GM23338 (cell line): Measurements from ENCODE around the gene KIRREL3. TPM values are rescaled to one million over a fixed set of nuclear protein-coding genes. Genes with fewer than 3 reads are reported as not detected.

Experiments used
- ATAC-seq: fragments of 200-7000 bp; cut with Tn5 transposase; 3 replicates; pipeline ENCODE4 v1.9.1; 2020
- DNase-seq: peaks from one replicate; pipeline ENCODE4 v3.0.0-alpha.2; 2015; ENCODE audit warnings: low spot score
- H2AFZ ChIP-seq: fragments of 200-600 bp; sonication (generic); 2 replicates; pipeline ENCODE4 v1.8.0; 2016; ENCODE audit warnings: antibody characterized with exemption, mild to moderate bottlenecking, moderate library complexity
- H3F3A ChIP-seq: fragments of 200-600 bp; sonication (generic); replicated peaks from 2 replicates; pipeline ENCODE4 v1.8.0; 2017; ENCODE audit warnings: antibody characterized with exemption, mixed run types, low read depth
- H3K27ac ChIP-seq: fragments of 200-600 bp; sonication (generic); 2 replicates; pipeline ENCODE4 v1.6.1; 2016; ENCODE audit warnings: low read depth
- H3K27me3 ChIP-seq: fragments of 200-600 bp; sonication (generic); 2 replicates; pipeline ENCODE4 v1.8.0; 2016; ENCODE audit warnings: mild to moderate bottlenecking, mixed run types, moderate library complexity; ENCODE audit not compliant: insufficient read depth
- H3K36me3 ChIP-seq: fragments of 200-600 bp; sonication (generic); 2 replicates; pipeline ENCODE4 v1.8.0; 2016; ENCODE audit warnings: mild to moderate bottlenecking; ENCODE audit not compliant: insufficient read depth
- H3K4me1 ChIP-seq: fragments of 200-600 bp; sonication (generic); 2 replicates; pipeline ENCODE4 v1.8.0; 2016; ENCODE audit warnings: mild to moderate bottlenecking, moderate library complexity; ENCODE audit not compliant: insufficient read depth
- H3K4me2 ChIP-seq: fragments of 200-600 bp; sonication (generic); 2 replicates; pipeline ENCODE4 v1.7.1; 2017; ENCODE audit warnings: mixed run types
- H3K4me3 ChIP-seq: fragments of 200-600 bp; sonication (generic); 2 replicates; pipeline ENCODE4 v1.6.1; 2016; ENCODE audit warnings: mixed run types
- H3K79me2 ChIP-seq: fragments of 200-600 bp; sonication (generic); replicated peaks from 2 replicates; pipeline ENCODE4 v1.8.0; 2017; ENCODE audit warnings: mild to moderate bottlenecking; ENCODE audit not compliant: insufficient read depth
- H3K9me2 ChIP-seq: fragments of 200-600 bp; sonication (generic); 2 replicates; pipeline ENCODE4 v1.8.0; 2017; ENCODE audit not compliant: insufficient read depth
- H4K20me1 ChIP-seq: fragments of 200-600 bp; sonication (generic); replicated peaks from 2 replicates; pipeline ENCODE4 v1.8.0; 2017; ENCODE audit warnings: mild to moderate bottlenecking; ENCODE audit not compliant: insufficient read depth
- H3K27ac Mint-ChIP-seq: 2 replicates; pipeline ENCODE4 v1.8.0; 2020; ENCODE audit warnings: inconsistent platforms, mild to moderate bottlenecking, moderate library complexity, mixed read lengths
- H3K27me3 Mint-ChIP-seq: 3 replicates; pipeline ENCODE4 v1.8.0; 2022; ENCODE audit warnings: low read depth, mild to moderate bottlenecking, moderate library complexity, mixed read lengths, inconsistent platforms; ENCODE audit not compliant: insufficient read depth, poor library complexity
- H3K36me3 Mint-ChIP-seq: 3 replicates; pipeline ENCODE4 v1.8.0; 2021; ENCODE audit warnings: low read depth, mild to moderate bottlenecking, inconsistent platforms, moderate library complexity, mixed read lengths
- H3K4me1 Mint-ChIP-seq: 3 replicates; pipeline ENCODE4 v1.8.0; 2020; ENCODE audit warnings: mild to moderate bottlenecking, inconsistent platforms, mixed read lengths
- H3K4me3 Mint-ChIP-seq: 3 replicates; pipeline ENCODE4 v1.8.0; 2021; ENCODE audit warnings: moderate library complexity, mild to moderate bottlenecking, inconsistent platforms, mixed read lengths
- H3K9me3 Mint-ChIP-seq: 3 replicates; pipeline ENCODE4 v1.8.0; 2020; ENCODE audit warnings: moderate library complexity, mild to moderate bottlenecking, inconsistent platforms, mixed read lengths
- CREB1 ChIP-seq: fragments of 250-450 bp; sonication (Bioruptor Pico); IDR thresholded peaks from 2 replicates; pipeline ENCODE4 v1.5.0; 2020; ENCODE audit warnings: low read depth, mild to moderate bottlenecking, moderate library complexity
- ETS1 ChIP-seq: IDR thresholded peaks from 2 replicates; pipeline ENCODE4 v1.6.1; 2016; ENCODE audit warnings: antibody characterized with exemption
- EZH2 ChIP-seq: fragments of 200-600 bp; sonication (generic); IDR thresholded peaks from one replicate; pipeline ENCODE4 v1.8.0; 2017; ENCODE audit warnings: antibody characterized with exemption, mild to moderate bottlenecking, low read depth; ENCODE audit not compliant: unreplicated experiment
- EZH2phosphoT487 ChIP-seq: fragments of 200-600 bp; sonication (generic); IDR thresholded peaks from one replicate; pipeline ENCODE4 v1.8.1; 2018; ENCODE audit warnings: antibody characterized with exemption; ENCODE audit not compliant: unreplicated experiment
- NANOG ChIP-seq: IDR thresholded peaks from 2 replicates; pipeline ENCODE4 v1.6.1; 2016; ENCODE audit warnings: antibody characterized with exemption, borderline replicate concordance
- POLR2AphosphoS5 ChIP-seq: IDR thresholded peaks from 2 replicates; pipeline ENCODE4 v1.6.1; 2016; ENCODE audit warnings: antibody characterized with exemption, low read depth
- STAT1 ChIP-seq: IDR thresholded peaks from one replicate; pipeline ENCODE4 v1.6.1; 2016; ENCODE audit warnings: antibody characterized with exemption; ENCODE audit not compliant: unreplicated experiment
- ZNF114 ChIP-seq: fragments of 250-450 bp; sonication (Bioruptor Pico); IDR thresholded peaks from 2 replicates; pipeline ENCODE4 v1.5.0; 2020; ENCODE audit warnings: mild to moderate bottlenecking, moderate library complexity
- polyA plus RNA-seq: library from polyadenylated mRNA; unstranded; fragments of >200 nt; fragmentation: Nextera tagmentation; extraction: Ambion mirVana; gene quantifications from 2 replicates; pipeline ENCODE4 v1.2.1, GENCODE V29; 2016
- total RNA-seq: library from RNA; depleted of rRNA; stranded (reverse); fragments of >200 nt; shearing (Covaris generic); gene quantifications from 2 replicates; pipeline ENCODE4 v1.2.3, GENCODE V29; 2014
- TF ChIP-seq, protein P1 (sequence below): fragments of 250-450 bp; sonication (Bioruptor Pico); IDR thresholded peaks from 2 replicates; pipeline ENCODE4 v1.5.0; 2020; ENCODE audit warnings: mild to moderate bottlenecking, moderate library complexity
- TF ChIP-seq, protein P2 (sequence below): IDR thresholded peaks from one replicate; pipeline ENCODE4 v1.6.1; 2018; ENCODE audit warnings: antibody characterized with exemption; ENCODE audit not compliant: unreplicated experiment
- TF ChIP-seq, protein P3 (sequence below), 2 experiments: fragments of 200-600 bp in 1 of 2; sonication (generic) in 1 of 2; conservative IDR thresholded peaks; 2 replicates each; pipeline versions ENCODE4 v1.5.1 to v1.6.1; 2016 to 2017; ENCODE audit warnings: antibody characterized with exemption in 2 of 2, low read depth in 2 of 2, mild to moderate bottlenecking in 2 of 2, moderate library complexity in 1 of 2

Gene KIRREL3
- total and polyA plus RNA-seq, 2 experiments from 2014 or later: 0.13 to 1.5 TPM

GRCh38 chr11:126930091-126930841, 70.3 kb downstream of the KIRREL3 start:
- H3F3A ChIP-seq: no peaks in the 10 kb centered on the region
- Mint-ChIP-seq H3K27ac (0 out of 2 replicates have a peak overlapping the region, but pooled peaks have one; percentile 31), H3K36me3 (no peaks in the 10 kb centered on the region; the same call in 2 of the 3 replicates), H3K4me3 (no peak overlapping the region), H3K4me1 (peaks cover 14% of the 10 kb centered on the region), H3K9me3 (peaks cover 8% of the 10 kb centered on the region; the same call in 1 of the 3 replicates), H3K27me3 (peaks cover 4% of the 10 kb centered on the region)
- no peaks in the 10 kb centered on the region for H3K4me1 ChIP-seq
- peaks cover 3% of the 10 kb centered on the region; the same call in 1 of the 2 replicates for H3K9me2 ChIP-seq
- no peak overlapping the region for H3K4me2 ChIP-seq
- TF ChIP-seq POLR2AphosphoS5 (no peak), NANOG (no peak), CREB1 (CRISPR knock-in tag) (no peak), STAT1 (no peak), ETS1 (no peak), ZNF114 (no peak), EZH2phosphoT487 (no peak), EZH2 (no peak)
- TF ChIP-seq, protein P1, sequence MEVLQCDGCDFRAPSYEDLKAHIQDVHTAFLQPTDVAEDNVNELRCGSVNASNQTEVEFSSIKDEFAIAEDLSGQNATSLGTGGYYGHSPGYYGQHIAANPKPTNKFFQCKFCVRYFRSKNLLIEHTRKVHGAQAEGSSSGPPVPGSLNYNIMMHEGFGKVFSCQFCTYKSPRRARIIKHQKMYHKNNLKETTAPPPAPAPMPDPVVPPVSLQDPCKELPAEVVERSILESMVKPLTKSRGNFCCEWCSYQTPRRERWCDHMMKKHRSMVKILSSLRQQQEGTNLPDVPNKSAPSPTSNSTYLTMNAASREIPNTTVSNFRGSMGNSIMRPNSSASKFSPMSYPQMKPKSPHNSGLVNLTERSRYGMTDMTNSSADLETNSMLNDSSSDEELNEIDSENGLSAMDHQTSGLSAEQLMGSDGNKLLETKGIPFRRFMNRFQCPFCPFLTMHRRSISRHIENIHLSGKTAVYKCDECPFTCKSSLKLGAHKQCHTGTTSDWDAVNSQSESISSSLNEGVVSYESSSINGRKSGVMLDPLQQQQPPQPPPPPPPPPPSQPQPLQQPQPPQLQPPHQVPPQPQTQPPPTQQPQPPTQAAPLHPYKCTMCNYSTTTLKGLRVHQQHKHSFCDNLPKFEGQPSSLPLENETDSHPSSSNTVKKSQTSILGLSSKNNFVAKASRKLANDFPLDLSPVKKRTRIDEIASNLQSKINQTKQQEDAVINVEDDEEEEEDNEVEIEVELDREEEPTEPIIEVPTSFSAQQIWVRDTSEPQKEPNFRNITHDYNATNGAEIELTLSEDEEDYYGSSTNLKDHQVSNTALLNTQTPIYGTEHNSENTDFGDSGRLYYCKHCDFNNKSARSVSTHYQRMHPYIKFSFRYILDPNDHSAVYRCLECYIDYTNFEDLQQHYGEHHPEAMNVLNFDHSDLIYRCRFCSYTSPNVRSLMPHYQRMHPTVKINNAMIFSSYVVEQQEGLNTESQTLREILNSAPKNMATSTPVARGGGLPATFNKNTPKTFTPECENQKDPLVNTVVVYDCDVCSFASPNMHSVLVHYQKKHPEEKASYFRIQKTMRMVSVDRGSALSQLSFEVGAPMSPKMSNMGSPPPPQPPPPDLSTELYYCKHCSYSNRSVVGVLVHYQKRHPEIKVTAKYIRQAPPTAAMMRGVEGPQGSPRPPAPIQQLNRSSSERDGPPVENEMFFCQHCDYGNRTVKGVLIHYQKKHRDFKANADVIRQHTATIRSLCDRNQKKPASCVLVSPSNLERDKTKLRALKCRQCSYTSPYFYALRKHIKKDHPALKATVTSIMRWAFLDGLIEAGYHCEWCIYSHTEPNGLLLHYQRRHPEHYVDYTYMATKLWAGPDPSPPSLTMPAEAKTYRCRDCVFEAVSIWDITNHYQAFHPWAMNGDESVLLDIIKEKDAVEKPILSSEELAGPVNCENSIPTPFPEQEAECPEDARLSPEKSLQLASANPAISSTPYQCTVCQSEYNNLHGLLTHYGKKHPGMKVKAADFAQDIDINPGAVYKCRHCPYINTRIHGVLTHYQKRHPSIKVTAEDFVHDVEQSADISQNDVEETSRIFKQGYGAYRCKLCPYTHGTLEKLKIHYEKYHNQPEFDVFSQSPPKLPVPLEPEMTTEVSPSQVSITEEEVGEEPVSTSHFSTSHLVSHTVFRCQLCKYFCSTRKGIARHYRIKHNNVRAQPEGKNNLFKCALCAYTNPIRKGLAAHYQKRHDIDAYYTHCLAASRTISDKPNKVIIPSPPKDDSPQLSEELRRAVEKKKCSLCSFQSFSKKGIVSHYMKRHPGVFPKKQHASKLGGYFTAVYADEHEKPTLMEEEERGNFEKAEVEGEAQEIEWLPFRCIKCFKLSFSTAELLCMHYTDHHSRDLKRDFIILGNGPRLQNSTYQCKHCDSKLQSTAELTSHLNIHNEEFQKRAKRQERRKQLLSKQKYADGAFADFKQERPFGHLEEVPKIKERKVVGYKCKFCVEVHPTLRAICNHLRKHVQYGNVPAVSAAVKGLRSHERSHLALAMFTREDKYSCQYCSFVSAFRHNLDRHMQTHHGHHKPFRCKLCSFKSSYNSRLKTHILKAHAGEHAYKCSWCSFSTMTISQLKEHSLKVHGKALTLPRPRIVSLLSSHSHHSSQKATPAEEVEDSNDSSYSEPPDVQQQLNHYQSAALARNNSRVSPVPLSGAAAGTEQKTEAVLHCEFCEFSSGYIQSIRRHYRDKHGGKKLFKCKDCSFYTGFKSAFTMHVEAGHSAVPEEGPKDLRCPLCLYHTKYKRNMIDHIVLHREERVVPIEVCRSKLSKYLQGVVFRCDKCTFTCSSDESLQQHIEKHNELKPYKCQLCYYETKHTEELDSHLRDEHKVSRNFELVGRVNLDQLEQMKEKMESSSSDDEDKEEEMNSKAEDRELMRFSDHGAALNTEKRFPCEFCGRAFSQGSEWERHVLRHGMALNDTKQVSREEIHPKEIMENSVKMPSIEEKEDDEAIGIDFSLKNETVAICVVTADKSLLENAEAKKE: no peak
- TF ChIP-seq, protein P2, sequence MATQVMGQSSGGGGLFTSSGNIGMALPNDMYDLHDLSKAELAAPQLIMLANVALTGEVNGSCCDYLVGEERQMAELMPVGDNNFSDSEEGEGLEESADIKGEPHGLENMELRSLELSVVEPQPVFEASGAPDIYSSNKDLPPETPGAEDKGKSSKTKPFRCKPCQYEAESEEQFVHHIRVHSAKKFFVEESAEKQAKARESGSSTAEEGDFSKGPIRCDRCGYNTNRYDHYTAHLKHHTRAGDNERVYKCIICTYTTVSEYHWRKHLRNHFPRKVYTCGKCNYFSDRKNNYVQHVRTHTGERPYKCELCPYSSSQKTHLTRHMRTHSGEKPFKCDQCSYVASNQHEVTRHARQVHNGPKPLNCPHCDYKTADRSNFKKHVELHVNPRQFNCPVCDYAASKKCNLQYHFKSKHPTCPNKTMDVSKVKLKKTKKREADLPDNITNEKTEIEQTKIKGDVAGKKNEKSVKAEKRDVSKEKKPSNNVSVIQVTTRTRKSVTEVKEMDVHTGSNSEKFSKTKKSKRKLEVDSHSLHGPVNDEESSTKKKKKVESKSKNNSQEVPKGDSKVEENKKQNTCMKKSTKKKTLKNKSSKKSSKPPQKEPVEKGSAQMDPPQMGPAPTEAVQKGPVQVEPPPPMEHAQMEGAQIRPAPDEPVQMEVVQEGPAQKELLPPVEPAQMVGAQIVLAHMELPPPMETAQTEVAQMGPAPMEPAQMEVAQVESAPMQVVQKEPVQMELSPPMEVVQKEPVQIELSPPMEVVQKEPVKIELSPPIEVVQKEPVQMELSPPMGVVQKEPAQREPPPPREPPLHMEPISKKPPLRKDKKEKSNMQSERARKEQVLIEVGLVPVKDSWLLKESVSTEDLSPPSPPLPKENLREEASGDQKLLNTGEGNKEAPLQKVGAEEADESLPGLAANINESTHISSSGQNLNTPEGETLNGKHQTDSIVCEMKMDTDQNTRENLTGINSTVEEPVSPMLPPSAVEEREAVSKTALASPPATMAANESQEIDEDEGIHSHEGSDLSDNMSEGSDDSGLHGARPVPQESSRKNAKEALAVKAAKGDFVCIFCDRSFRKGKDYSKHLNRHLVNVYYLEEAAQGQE: no peak
- TF ChIP-seq, protein P3, sequence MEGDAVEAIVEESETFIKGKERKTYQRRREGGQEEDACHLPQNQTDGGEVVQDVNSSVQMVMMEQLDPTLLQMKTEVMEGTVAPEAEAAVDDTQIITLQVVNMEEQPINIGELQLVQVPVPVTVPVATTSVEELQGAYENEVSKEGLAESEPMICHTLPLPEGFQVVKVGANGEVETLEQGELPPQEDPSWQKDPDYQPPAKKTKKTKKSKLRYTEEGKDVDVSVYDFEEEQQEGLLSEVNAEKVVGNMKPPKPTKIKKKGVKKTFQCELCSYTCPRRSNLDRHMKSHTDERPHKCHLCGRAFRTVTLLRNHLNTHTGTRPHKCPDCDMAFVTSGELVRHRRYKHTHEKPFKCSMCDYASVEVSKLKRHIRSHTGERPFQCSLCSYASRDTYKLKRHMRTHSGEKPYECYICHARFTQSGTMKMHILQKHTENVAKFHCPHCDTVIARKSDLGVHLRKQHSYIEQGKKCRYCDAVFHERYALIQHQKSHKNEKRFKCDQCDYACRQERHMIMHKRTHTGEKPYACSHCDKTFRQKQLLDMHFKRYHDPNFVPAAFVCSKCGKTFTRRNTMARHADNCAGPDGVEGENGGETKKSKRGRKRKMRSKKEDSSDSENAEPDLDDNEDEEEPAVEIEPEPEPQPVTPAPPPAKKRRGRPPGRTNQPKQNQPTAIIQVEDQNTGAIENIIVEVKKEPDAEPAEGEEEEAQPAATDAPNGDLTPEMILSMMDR (conservative IDR thresholded peaks at IDR 0.05; ENCODE audit: low read depth in 2 of 2): no peak
- H2AFZ ChIP-seq: no peak overlapping the region
- H3K36me3 ChIP-seq: no peaks in the 10 kb centered on the region
- no peak for DNase-seq
- H3K27me3 ChIP-seq: no peaks in the 10 kb centered on the region
- ATAC-seq: no peak
- no peaks in the 10 kb centered on the region for H4K20me1 ChIP-seq
- H3K4me3 ChIP-seq: no peak overlapping the region
- H3K27ac ChIP-seq: no peak overlapping the region
- no peaks in the 10 kb centered on the region for H3K79me2 ChIP-seq
